Small intestine (tissue), 7 donors: Measurements from ENCODE around the gene CD47. TPM values are rescaled to one million over a fixed set of nuclear protein-coding genes. Genes with fewer than 3 reads are reported as not detected.

Experiments
- DNase-seq, 2 donors: peaks; one replicate each; pipeline versions ENCODE4 v3.0.0 to v3.0.0-alpha.2; 2013
- FAIRE-seq: peaks from 2 replicates; lab custom pipeline; 2012; peaks lifted over from hg19 to GRCh38; lab: Jason Lieb, UNC
- H3K27ac ChIP-seq, 3 donors: one replicate each; pipeline ENCODE4 v1.5.1; 2013; ENCODE audit warnings: low read length in 2 of 3, mild to moderate bottlenecking in 2 of 3, control low read depth in 1 of 3, inconsistent platforms in 1 of 3, low read depth in 1 of 3, moderate library complexity in 1 of 3
- H3K27me3 ChIP-seq, 3 donors: one replicate each; pipeline ENCODE4 v1.6.1; 2013; ENCODE audit warnings: low read length in 3 of 3, inconsistent platforms in 1 of 3; ENCODE audit not compliant: control insufficient read depth in 3 of 3, insufficient read depth in 3 of 3
- H3K36me3 ChIP-seq, 3 donors: one replicate each; pipeline ENCODE4 v1.6.1; 2013; ENCODE audit warnings: low read length in 3 of 3, inconsistent platforms in 1 of 3, low read depth in 1 of 3, mild to moderate bottlenecking in 1 of 3, moderate library complexity in 1 of 3; ENCODE audit not compliant: control insufficient read depth in 3 of 3, insufficient read depth in 2 of 3
- H3K4me1 ChIP-seq, 3 donors: one replicate each; pipeline ENCODE4 v1.6.1; 2013; ENCODE audit warnings: low read length in 2 of 3, inconsistent platforms in 1 of 3, low read depth in 1 of 3, mild to moderate bottlenecking in 1 of 3, moderate library complexity in 1 of 3; ENCODE audit not compliant: control insufficient read depth in 3 of 3, insufficient read depth in 2 of 3
- H3K4me3 ChIP-seq, 3 donors: one replicate each; pipeline ENCODE4 v1.5.1; 2013; ENCODE audit warnings: low read length in 3 of 3, control low read depth in 1 of 3, inconsistent platforms in 1 of 3, low read depth in 1 of 3, mild to moderate bottlenecking in 1 of 3, moderate library complexity in 1 of 3
- H3K9me3 ChIP-seq, 2 donors: one replicate each; pipeline ENCODE4 v1.6.1; 2013; ENCODE audit warnings: low read depth in 1 of 2, low read length in 1 of 2; ENCODE audit not compliant: control insufficient read depth in 2 of 2, insufficient read depth in 1 of 2
- WGBS, 3 donors: extraction: QIAGEN DNeasy Blood & Tissue Kit; methylation state at CpG; one replicate each; pipeline ENCODE4 v1.1.7; 2013; 5-methylcytosine and 5-hydroxymethylcytosine counted together
- polyA plus RNA-seq, 4 donors: library from polyadenylated mRNA; stranded (reverse) in 3 of 4; unstranded in 1 of 4; fragments of 200-250 nt in 3 of 4; fragments of 120-200 nt in 1 of 4; gene quantifications; one replicate each; pipeline versions ENCODE4 v1.2.1 to v1.2.3, GENCODE V29; 2013
- donor health status: healthy with polysubstance abuse.
- donor health status: control.
- donor health status: control.
- donor health status: Bipolar disorder and iron deficiency.
- donor health status: healthy.

Gene CD47
- polyA plus RNA-seq, 4 donors: 18.9 to 68.2 (median 48.2) TPM

GRCh38 chr3:108106449-108106848 is 15.6 kb upstream of the CD47 start:
- FAIRE-seq: no peak
- no peak for DNase-seq
- no peak overlapping the region for H3K27ac ChIP-seq
- H3K4me3 ChIP-seq: no peak overlapping the region
- H3K4me1 ChIP-seq: peaks cover 0 to 6% (median 0%) of the 10 kb centered on the region in 3 donors
- no peaks in the 10 kb centered on the region for H3K9me3 ChIP-seq
- H3K36me3 ChIP-seq: no peaks in the 10 kb centered on the region
- no peaks in the 10 kb centered on the region for H3K27me3 ChIP-seq

DNA sequence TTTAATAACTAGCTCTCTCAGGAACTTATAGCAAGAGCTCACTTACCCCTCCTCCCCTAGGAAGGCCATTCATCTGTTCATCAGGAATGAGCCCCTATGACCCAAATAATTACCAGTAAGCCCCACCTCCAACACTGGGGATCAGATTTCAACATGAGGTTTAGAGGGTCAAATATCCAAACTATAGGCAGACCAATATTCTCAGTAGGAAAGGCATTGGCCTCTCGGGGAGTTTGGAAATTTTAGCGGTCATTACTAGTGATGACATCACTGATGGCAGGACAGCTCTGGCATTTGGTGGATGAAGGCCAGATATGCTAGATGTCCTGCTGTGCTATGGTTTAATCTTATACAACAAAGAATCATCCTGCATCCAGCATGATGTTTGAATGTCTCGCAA is 15.2 kb upstream of the CD47 start:
- FAIRE-seq (no peak), DNase-seq (no peak)
- Histone ChIP-seq H3K9me3 (no peaks in the 10 kb centered on the region), H3K27ac (no peak overlapping the region), H3K27me3 (no peaks in the 10 kb centered on the region), H3K4me3 (no peak overlapping the region), H3K4me1 (peaks cover 0 to 6% (median 0%) of the 10 kb centered on the region in 3 donors), H3K36me3 (no peaks in the 10 kb centered on the region)
- WGBS, 3 donors: 96 to 99% (median 98%) methylated on average over 3 of the region's 3 CpGs

GRCh38 chr3:108103886-108104797 is 13.3 kb upstream of the CD47 start:
- WGBS, 3 donors: 48 to 58% (median 57%) methylated on average over 11 of the region's 11 CpGs
- H3K27ac ChIP-seq: no peak overlapping the region
- no peak for FAIRE-seq

DNA sequence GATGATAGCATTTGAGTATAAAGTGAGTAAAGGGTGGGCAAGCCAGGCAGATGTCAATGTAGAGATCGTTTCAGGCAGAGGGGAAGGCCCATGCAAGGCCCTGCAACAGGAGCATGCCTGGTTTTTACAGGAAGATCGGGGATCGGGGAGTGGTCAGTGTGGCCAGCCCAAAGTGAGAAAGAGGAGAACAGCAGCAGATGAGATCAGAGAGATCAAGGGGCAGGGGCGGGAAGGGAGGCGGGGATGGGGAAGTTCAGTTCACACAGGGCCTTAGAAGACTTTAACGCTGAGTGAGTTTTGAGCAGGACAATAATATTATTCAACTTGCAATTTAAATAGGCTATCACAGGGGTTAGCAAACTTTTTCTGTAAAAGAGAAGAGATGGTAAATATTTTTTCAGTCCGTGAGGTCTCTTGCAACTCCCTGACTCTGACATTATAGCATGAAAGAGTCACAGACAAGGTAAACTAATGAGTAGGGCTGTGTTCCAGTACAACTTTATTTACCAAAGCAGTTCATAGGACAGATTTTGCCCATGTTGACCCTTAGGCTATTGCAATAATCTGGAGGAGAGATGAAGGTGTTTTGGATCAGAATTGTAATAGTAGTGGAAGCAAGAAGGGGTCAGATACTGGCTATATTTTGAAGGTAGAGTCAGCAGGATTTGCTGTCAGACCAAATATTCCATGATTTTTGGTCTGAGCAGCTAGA is 12.4 kb upstream of the CD47 start:
- DNase-seq: no peak
- no peak overlapping the region for H3K4me3 ChIP-seq
- FAIRE-seq: no peak
- H3K27me3 ChIP-seq: no peaks in the 10 kb centered on the region
- H3K4me1 ChIP-seq: peaks cover 0 to 6% (median 0%) of the 10 kb centered on the region in 3 donors
- no peak overlapping the region for H3K27ac ChIP-seq
- 61 to 79% (median 79%) methylated on average over 7 of the region's 7 CpGs for WGBS, 3 donors
- H3K36me3 ChIP-seq: no peaks in the 10 kb centered on the region
- no peaks in the 10 kb centered on the region for H3K9me3 ChIP-seq

More at GRCh38 chr3:108103886-108104797, 13.3 kb upstream of the CD47 start:
- Histone ChIP-seq H3K36me3 (no peaks in the 10 kb centered on the region), H3K4me1 (peaks cover 0 to 6% (median 0%) of the 10 kb centered on the region in 3 donors), H3K4me3 (no peak overlapping the region), H3K27me3 (no peaks in the 10 kb centered on the region), H3K9me3 (no peaks in the 10 kb centered on the region)
- no peak for DNase-seq

DNA sequence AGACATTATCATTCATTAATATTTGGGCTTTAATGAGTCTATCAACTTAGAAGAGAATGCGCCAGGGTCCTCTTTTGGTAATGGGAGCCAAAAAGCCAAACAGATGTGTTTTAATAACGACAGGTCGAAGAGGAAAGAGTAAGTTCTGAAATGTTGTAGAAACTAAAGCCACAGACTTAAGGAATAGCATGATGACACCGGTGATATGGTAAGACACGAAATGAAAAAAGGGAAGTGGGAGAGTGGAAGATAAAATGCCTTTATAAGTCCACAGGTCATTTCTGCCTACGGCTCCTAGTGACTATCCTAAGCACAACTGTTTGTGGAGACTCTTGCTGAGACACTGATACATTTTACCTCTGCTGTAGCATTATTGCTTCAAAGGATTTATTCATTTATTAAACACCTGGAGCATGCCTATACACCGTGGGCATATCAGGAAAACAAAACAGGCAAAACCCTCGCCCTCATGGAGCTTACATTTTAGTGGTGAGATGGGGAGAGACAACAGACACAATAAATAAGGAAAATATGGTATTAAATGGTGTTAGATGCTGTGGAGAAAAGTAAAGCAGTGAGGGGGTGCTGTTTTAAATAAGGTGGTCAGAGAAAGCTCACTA is 11.7 kb upstream of the CD47 start:
- 58 to 79% (median 69%) methylated on average over 8 of the region's 8 CpGs for WGBS, 3 donors
- no peak for FAIRE-seq
- DNase-seq: no peak
- Histone ChIP-seq H3K4me3 (no peak overlapping the region), H3K36me3 (no peaks in the 10 kb centered on the region), H3K27me3 (no peaks in the 10 kb centered on the region), H3K4me1 (peaks cover 0 to 6% (median 0%) of the 10 kb centered on the region in 3 donors), H3K27ac (no peak overlapping the region), H3K9me3 (no peaks in the 10 kb centered on the region)

GRCh38 chr3:108100906-108101660 is 10.3 kb upstream of the CD47 start:
- WGBS, 3 donors: 50 to 68% (median 65%) methylated on average over 4 of the region's 4 CpGs
- FAIRE-seq: no peak

DNA sequence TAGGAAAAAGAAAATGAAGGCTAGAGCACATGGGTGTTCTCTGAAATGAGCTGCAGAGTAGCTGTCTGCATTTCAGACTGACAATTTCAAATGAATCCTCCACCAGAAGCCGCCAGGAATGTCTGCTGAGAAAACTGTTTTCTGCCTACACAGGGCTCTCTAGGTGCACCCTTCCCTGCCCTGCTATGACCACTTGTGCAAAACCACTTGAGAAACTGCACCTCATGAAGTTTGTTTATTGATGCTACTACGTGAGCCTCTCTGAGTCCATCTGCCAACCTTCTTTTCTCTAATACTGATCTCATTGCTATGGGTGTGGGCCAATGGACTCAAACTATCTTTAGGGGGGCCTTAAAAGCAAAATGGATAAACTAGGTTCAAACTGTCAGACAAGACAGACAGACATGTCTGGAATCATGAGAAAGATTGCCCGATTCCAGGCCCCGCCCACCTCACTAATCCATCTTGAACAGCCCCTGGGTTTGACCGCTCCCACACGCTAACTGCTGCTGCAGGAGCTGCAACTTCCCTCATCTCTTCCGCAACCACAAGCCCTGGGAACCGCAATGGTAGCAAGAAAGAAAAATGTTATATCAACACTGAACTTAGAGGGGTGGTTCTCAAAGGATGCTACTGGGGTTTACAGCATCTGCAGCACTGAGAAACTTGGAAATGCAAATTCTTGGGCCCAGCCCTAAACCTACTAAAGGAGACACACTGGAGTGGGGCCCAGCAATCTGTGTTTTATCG is 9.0 kb upstream of the CD47 start:
- H3K27ac ChIP-seq: no peak overlapping the region

More at GRCh38 chr3:108100906-108101660, 10.3 kb upstream of the CD47 start:
- H3K27me3 ChIP-seq: no peaks in the 10 kb centered on the region
- no peak overlapping the region for H3K27ac ChIP-seq
- H3K9me3 ChIP-seq: no peaks in the 10 kb centered on the region
- no peak for DNase-seq
- no peaks in the 10 kb centered on the region for H3K36me3 ChIP-seq
- peaks cover 0 to 12% (median 0%) of the 10 kb centered on the region in 3 donors for H3K4me1 ChIP-seq
- H3K4me3 ChIP-seq: no peak overlapping the region

More for the DNA sequence above, 9.0 kb upstream of the CD47 start:
- WGBS, 3 donors: 79 to 83% (median 81%) methylated on average over 9 of the region's 9 CpGs
- Histone ChIP-seq H3K4me1 (peaks cover 0 to 12% (median 0%) of the 10 kb centered on the region in 3 donors), H3K36me3 (no peaks in the 10 kb centered on the region), H3K27me3 (no peaks in the 10 kb centered on the region), H3K9me3 (no peaks in the 10 kb centered on the region), H3K4me3 (no peak overlapping the region)
- DNase-seq (no peak), FAIRE-seq (no peak)
